CD4-positive, alpha-beta T cell treated with Interleukin-17A for 1 hour (primary cell): ENCODE measurements around the gene SIGLECL1.

Experiments
- DNase-seq: peaks from one replicate; pipeline ENCODE4 v3.0.0-alpha.2; 2020

SIGLECL1 gene

GRCh38 chr19:51297406-51297805 lies 46.5 kb downstream of the SIGLECL1 start:
- DNase-seq = no peak

GRCh38 chr19:51301266-51301665 lies 50.4 kb downstream of the SIGLECL1 start:
- DNase-seq = no peak

GRCh38 chr19:51305479-51305878 lies 54.6 kb downstream of the SIGLECL1 start:
- DNase-seq = no peak

- no peak for DNase-seq
These were observed 60.7 kb downstream of the SIGLECL1 start, which contains the start of gene IGLON5 for GRCh38 chr19:51311351-51312257. TSS of gene IGLON5 (plus strand) at chr19:51311644. CDS start at chr19:51311848, 204 bp downstream.

GRCh38 chr19:51316688-51317087 lies 65.8 kb downstream of the SIGLECL1 start:
- DNase-seq = no peak

GRCh38 chr19:51317376-51317775 lies 66.5 kb downstream of the SIGLECL1 start:
- DNase-seq = no peak

GRCh38 chr19:51317968-51318367 lies 67.1 kb downstream of the SIGLECL1 start:
- DNase-seq = no peak
